ENCODE measurements around the gene PROB1.
A peak's percentile ranks its signal among the peaks of the same experiment; 100 is the strongest.
"Not testable (repeated sequence)": the region's sequence is repeated elsewhere in the genome, so short reads cannot be mapped to it uniquely, and the experiment has no call there.

PROB1 gene

DNA sequence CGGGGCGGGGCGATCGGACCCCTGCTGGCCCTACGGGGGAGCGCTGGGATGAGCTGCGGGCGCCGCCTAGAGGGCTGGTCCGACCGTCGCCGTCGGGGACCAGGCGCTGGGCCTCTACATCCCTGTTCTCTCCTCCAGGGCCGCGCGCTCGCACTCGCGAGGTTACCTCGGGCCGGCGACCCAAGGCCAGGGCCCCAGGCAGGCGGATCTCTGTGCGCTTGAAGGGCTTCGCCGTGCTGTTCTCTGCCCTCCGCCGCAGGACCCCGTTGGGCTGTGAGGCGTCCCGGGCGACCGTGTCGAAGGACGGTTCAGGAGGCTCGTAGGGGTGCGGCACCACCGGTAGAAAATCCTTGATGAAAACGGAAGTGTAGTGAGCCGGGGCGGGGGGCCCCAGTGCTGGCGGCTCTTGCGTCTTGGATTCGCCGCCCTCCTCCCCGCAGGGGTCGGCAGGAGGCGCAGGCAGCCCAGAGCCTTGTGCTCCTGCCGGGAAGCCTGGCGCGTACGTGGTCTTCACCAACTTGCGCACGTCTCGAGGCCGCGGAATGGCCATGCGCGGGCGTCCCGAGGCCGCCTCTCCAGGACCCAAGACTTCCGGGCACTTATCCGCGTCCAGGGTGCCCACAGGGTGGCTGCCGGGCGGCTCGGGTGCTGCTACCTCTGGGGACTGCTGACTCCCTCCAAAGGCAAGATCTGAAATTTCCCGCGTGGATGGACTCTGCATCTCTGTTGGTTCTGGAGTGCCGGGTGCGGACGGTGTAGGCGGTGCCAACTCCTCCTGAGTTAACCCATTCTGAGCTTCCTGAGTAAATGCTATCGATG, 2.0 kb downstream of the PROB1 start:
- H3K4me3 Mint-ChIP-seq: peak overlapping the region; percentile 80
- H3K27me3 Mint-ChIP-seq: peaks cover 75% of the 10 kb centered on the region
- H3K27ac Mint-ChIP-seq: peak overlapping the region; percentile 80
- no peaks in the 10 kb centered on the region for H3K9me3 Mint-ChIP-seq
- intact Hi-C loops (cut with micrococcal nuclease): loop anchor here (5.0 kb wide), 1 partner anchor 51 kb away; the partner anchor contains the start of gene PAIP2
- no peaks in the 10 kb centered on the region for H3K36me3 Mint-ChIP-seq (ENCODE audit: low read depth)
- H3K4me1 Mint-ChIP-seq (ENCODE audit: low read depth): peaks cover 56% of the 10 kb centered on the region

DNA sequence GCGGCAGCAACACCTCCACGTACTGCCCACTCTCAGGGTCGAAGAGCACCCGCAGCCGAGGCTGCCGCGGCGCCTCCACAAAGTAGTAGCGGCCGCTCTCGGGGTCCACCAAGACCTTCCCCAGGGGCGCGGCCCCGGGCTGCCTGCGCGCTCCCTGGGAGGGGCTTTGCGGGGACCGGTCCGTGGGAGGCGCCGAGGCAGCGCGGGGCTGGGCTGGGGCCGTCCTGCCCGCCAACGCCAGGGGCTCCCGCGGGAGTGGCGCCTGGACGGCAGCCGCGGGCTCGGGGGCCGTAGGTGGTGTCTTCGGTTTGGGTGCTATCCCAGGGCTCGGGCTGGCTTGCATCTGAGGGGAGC, 2.6 kb downstream of the PROB1 start:
- H3K36me3 Mint-ChIP-seq (ENCODE audit: low read depth): no peaks in the 10 kb centered on the region
- H3K9me3 Mint-ChIP-seq: no peaks in the 10 kb centered on the region
- intact Hi-C loops (cut with micrococcal nuclease): loop anchor here (5.0 kb wide), 1 partner anchor 50 kb away; the partner anchor contains the start of gene PAIP2
- H3K27ac Mint-ChIP-seq: peak overlapping the region; percentile 80
- peaks cover 77% of the 10 kb centered on the region for H3K27me3 Mint-ChIP-seq
- H3K4me3 Mint-ChIP-seq: peak overlapping the region; percentile 80
- H3K4me1 Mint-ChIP-seq (ENCODE audit: low read depth): peaks cover 53% of the 10 kb centered on the region

DNA sequence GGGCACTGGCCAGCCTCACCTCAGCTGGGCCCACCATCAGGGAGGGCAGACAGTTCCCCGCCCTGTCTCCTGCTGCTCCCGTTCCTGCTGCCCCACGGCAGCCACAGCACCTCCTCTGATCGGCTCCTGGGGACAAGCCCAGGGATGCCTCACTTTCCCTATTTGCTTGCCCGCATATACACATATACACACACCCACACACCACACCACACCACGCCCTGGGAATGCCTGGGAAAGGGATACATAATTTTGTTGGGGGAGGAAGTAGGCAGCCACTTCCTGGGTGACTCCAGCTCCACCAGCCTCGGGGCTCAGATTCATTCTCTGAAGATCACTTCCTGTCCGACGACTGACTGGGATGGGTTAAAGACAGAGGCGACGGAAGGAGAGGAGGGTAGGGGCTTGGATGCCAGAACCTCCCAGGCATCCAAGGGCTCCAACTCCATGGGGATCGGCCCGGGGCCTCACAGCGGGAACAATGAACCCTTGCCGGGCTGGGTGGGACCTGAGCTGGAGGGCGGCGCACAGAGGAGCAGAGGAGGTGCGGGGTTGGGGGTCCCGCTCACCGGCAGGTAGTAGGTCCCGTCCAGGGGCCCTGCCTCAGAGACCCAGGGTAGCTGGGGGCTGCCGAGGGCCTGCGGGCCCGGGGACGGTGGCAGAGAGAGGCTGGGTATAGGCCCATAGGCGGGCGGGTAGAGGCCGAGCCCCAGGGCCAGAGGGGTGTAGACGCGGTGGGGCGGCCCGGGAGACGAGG, 3.2 kb downstream of the PROB1 start:
- intact Hi-C loops (cut with micrococcal nuclease): loop anchor here (5.0 kb wide), 1 partner anchor 49 kb away; the partner anchor contains the start of gene PAIP2
- H3K36me3 Mint-ChIP-seq (ENCODE audit: low read depth): no peaks in the 10 kb centered on the region
- H3K4me3 Mint-ChIP-seq: peak overlapping the region; percentile 75
- no peaks in the 10 kb centered on the region for H3K9me3 Mint-ChIP-seq
- peaks cover 77% of the 10 kb centered on the region for H3K27me3 Mint-ChIP-seq
- peak overlapping the region; percentile 60 for H3K27ac Mint-ChIP-seq
- peaks cover 47% of the 10 kb centered on the region for H3K4me1 Mint-ChIP-seq (ENCODE audit: low read depth)

DNA sequence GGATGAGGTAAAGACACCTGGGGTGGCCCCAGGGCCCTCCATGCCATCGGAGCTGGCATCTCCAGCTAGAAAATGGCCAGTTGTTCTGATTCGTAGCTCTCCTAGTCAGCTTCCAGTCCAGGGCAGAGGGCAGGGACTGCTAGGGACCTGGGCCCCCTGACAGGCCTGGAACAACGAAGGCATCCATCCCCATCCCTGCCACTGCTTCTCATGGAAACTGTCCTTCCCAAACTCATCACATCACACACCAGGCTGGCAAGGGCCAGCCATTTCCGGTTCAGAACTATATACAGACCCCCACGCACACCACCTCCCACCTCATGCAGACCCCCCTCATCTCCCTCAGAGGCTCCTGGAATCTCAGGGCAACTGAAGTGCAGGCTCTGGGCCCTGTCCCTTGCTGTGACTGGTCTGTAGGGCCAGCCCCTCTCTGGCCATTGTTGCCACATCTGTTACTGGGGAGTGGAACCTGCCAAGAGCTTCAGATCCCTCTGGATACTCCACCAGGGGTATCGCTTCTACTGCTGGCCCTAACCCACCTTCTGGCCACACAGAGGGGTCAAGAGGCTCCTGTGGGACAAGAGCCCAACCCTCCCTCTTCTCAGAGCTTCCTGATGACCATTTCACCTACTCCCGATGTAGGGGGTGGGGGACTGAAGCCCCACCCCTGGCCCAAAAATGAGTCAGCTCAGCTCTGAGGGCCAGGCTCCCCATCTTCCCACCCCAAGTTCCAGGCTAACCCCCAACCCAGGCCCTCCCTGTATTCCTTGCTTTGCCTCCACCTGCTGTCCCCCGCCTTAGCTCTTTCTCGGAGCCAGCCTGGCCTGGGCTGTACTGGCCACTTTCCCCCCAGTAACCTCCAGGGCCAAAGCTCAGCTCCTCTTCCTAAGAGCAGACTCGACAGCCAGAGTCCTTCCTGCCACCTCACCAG, 4.0 kb downstream of the PROB1 start:
- peaks cover 72% of the 10 kb centered on the region for H3K27me3 Mint-ChIP-seq
- H3K36me3 Mint-ChIP-seq (ENCODE audit: low read depth): no peaks in the 10 kb centered on the region

DNA sequence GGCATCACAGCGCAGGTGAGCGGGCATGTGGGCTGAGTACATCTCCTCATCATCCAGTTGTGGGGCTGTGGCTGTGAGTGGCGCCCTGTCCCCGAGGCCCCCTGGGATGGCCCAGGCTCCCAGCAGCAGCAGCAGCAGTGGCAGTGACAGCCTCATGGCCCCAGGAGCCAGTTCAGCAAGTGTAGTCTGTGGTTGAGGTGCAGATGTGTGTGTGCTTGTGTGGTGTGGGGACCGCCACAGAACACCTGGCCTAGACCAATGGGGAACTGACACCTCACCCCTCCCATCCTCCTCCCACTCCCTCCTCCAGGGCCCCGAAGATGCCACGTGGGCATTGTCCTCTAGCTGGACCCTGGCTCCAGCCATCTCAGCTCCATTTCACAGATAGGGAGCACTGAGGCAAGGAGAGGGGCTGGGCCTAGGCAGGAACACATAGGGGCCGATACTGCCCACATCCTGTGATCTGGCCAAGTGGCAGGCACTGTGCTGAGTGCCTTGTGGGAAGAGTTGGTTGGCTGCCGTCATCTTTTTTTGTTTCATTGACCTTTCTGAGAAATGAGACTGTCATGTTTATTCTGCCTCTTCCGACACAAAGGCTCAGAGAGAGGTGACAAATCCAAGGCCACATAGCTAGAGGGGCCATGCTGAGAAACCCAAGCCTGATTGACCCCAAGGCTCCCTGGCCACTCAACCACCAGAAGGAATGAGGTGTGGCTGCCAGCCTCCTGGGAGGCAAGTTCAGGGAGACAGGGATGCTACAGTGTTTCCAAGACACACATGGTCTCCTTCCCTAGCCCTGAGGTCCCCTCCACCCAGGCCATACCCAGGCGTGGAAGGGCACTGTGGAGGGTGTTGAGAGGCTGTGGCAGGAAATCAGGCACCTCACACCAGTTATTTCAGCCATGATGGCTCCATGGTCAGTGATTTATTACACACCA, 4.9 kb downstream of the PROB1 start, which contains the start of gene MZB1:
MZB1 (minus strand) TSS at position 213 of the 938 bp plus-strand sequence; CDS start at position 156, 57 bp downstream.
- Mint-ChIP-seq H3K27me3 (peaks cover 63% of the 10 kb centered on the region), H3K27ac (no peak within 1 kb of the TSS), H3K4me1 (ENCODE audit: low read depth) (peaks cover 45% of the 10 kb centered on the region), H3K36me3 (ENCODE audit: low read depth) (no peaks in the 10 kb centered on the region), H3K9me3 (no peaks in the 10 kb centered on the region), H3K4me3 (no peak within 1 kb of the TSS)
- intact Hi-C loops (cut with micrococcal nuclease): loop anchor here (5.0 kb wide), 1 partner anchor 48 kb away; the partner anchor contains the start of gene PAIP2

More for the DNA sequence above, 4.0 kb downstream of the PROB1 start:
- Mint-ChIP-seq H3K4me1 (ENCODE audit: low read depth) (peaks cover 39% of the 10 kb centered on the region), H3K27ac (peak overlapping the region; percentile 60), H3K9me3 (no peaks in the 10 kb centered on the region), H3K4me3 (no peak overlapping the region)
- intact Hi-C loops (cut with micrococcal nuclease): loop anchor here (5.0 kb wide), 1 partner anchor 49 kb away; the partner anchor contains the start of gene PAIP2

DNA sequence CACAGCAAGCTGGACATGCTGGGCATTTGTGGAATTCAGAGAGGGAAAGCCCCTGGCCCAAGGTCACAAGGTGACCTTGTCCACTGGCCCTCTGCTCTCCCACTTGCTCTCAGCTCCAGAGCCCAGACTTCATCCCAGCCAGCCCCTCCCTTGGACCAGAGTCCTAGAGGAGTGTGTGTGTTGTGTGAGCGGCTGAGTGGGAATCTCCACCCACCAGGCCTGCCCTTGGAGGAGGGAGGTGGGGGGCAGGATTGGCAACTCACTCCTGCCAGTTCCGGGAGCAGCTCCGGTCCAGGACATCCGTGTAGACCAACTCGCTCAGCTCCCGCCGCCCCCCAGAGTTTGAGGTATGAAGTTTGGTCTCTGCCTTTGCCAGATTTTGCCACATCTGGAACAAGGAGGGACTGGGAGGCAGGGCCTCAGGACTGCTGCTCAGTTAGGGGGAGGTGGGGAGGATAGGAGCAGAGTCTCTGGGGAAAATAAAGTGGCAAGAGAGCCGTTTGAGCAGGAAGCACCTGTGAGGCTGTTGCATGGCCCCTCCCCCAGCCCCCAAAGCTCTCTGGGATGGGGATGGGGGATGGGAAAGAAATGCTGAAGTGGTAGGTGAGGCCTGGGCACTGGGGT, 6.6 kb downstream of the PROB1 start:
- intact Hi-C loops (cut with micrococcal nuclease): no loop called here
- Mint-ChIP-seq H3K4me1 (ENCODE audit: low read depth) (peaks cover 51% of the 10 kb centered on the region), H3K9me3 (no peaks in the 10 kb centered on the region), H3K4me3 (no peak overlapping the region), H3K27me3 (peaks cover 49% of the 10 kb centered on the region), H3K36me3 (ENCODE audit: low read depth) (no peaks in the 10 kb centered on the region), H3K27ac (no peak overlapping the region)

DNA sequence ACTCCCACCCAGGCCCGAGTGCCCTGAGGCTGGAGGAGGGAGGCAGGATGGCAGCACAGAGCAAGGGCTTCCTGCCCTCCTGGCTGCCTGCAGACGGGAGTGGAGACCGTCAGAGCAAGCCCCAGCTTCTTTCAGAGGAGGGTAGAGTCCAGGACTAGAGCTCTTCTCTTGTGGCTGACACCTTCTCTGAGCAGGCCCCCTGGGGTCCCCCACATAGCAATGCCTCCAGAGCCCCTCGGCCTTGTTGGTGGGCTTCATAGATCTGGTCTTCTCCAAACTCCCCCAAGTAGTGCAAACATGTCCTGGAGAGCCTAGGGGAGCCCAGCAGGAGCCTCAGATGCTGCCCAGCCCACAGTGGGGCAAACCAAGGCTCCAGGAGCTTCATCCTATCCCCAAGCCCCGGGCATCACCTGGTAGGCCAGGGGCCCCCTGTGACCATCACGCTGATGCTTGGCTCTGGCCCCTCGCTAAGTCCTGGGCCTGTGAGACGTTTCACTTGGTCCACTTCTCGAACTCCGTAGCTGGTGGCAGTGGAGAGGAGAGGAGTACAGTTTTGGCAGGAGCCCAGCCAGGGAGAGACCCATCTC, 7.2 kb downstream of the PROB1 start:
- intact Hi-C loops (cut with micrococcal nuclease): no loop called here
- H3K27ac Mint-ChIP-seq: no peak overlapping the region
- no peak overlapping the region for H3K4me3 Mint-ChIP-seq
- H3K27me3 Mint-ChIP-seq: peaks cover 43% of the 10 kb centered on the region
- no peaks in the 10 kb centered on the region for H3K9me3 Mint-ChIP-seq
- peaks cover 45% of the 10 kb centered on the region for H3K4me1 Mint-ChIP-seq (ENCODE audit: low read depth)
- no peaks in the 10 kb centered on the region for H3K36me3 Mint-ChIP-seq (ENCODE audit: low read depth)

DNA sequence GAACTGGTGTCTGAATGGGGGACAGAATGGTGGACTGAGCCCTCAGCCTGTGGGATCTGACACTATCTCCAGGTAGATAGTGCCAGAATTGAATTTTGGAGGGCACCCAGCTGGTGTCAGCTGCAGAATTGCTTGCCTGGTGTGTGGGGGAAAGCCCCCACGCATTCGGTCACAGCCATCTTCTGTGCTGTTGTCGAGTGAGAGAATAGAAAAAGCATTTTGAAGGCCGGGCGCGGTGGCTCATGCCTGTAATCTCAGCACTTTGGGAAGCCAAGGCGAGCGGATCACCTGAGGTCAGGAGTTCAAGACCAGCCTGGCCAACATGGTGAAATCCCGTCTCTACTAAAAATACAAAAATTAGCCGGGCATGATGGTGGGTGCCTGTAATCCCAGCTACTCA, 7.9 kb downstream of the PROB1 start:
- H3K36me3 Mint-ChIP-seq (ENCODE audit: low read depth); H3K27ac Mint-ChIP-seq; H3K4me3 Mint-ChIP-seq; intact Hi-C loops (cut with micrococcal nuclease); H3K9me3 Mint-ChIP-seq: not testable (repeated sequence)
- peaks cover 37% of the 10 kb centered on the region for H3K27me3 Mint-ChIP-seq
- peaks cover 42% of the 10 kb centered on the region for H3K4me1 Mint-ChIP-seq (ENCODE audit: low read depth)

DNA sequence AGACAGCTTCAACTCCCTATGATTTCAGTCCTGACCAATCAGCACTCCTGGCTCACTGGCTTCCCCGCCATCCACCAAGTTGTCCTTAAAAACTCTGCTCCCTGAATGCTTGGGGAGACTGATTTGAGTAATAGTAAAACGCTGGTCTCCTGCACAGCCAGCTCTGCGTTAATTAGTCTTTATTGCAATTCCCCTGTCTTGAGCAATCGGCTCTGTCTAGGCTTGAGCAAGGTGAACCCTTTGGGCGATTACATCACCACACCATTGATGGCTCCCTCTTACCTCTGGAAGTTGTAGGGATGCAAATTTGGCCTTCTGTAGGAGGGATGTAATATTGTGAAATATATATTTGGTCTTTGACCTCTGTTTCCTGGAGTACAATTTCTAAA, 8.9 kb downstream of the PROB1 start:
- H3K27ac Mint-ChIP-seq: no peak overlapping the region
- H3K9me3 Mint-ChIP-seq: no peaks in the 10 kb centered on the region
- H3K4me1 Mint-ChIP-seq (ENCODE audit: low read depth): peaks cover 33% of the 10 kb centered on the region
- intact Hi-C loops (cut with micrococcal nuclease): no loop called here
- no peaks in the 10 kb centered on the region for H3K36me3 Mint-ChIP-seq (ENCODE audit: low read depth)
- H3K4me3 Mint-ChIP-seq: no peak overlapping the region
- H3K27me3 Mint-ChIP-seq: peaks cover 28% of the 10 kb centered on the region

DNA sequence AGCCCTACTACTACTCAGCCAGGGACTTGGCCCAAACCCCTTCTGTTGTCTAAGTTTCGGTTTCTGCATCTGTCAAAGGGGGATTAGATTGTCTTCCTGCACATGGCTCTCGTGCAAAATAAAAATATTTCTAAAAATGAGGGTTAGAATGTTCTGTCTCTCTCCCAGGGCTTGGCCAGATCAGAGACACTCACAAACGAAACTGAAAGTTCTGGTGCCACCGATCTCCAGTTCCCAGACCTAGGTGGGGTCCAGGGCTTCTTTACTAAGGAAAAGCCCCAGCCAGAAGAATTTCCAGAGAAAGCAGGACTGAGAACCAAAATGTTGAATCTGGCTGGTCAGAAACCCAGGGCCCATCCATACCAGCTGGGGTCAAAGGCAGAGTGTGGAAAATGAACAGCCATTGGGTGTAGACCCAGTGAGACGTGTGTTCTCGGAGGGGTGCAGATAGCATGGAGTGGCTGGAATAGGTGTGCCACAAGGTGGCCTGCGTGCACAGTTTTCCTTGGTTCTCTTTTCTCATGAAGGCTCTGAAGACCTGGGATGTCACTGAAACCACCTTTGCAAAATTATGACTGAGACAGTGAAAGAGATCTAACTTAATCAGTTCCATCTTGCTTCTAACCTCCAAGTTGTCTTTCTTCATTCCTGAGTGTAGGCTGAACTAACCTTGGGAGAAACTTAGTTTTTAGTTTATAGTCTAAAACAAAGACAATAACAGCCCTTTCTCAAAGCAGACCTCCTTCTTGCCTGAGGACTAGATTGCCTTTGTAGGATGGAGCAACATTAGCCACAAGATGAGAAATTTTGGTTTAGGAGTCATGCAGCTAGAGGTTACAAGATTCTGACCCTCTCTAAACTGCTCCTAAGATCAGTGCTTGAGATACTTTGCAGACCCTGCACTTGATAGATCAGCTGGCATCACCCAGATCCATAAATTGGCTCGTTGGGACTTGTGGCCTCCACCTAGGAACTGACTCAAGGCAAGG, 9.5 kb downstream of the PROB1 start:
- Mint-ChIP-seq H3K27ac (peak overlapping the region; percentile 33), H3K4me3 (peak overlapping the region; percentile 69), H3K27me3 (peaks cover 24% of the 10 kb centered on the region), H3K4me1 (ENCODE audit: low read depth) (peaks cover 32% of the 10 kb centered on the region), H3K9me3 (no peaks in the 10 kb centered on the region), H3K36me3 (ENCODE audit: low read depth) (no peaks in the 10 kb centered on the region)
- intact Hi-C loops (cut with micrococcal nuclease): no loop called here

DNA sequence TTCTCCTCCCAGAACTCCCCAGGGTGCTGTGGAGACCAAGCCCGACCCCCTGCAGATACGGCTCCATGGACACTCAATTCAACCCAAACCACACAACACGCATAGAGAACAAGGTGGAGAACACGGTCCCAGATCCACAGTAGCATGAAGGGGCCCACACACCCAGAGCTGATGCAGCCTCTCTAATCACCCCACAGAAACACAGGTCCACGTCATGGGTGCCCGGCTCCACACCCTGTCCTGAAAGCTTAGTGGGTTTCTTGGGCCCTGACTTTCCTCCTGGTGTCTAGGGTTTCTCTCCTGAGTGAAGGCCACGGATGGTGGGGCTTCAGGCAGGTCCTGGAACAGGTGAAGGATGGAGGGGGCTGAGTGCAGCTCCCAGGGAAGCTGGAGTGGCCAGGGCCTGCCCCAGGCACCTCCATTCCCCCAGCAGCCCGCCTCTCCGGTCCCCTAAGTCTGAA, 10.3 kb downstream of the PROB1 start:
- Mint-ChIP-seq H3K27ac (peak overlapping the region; percentile 33), H3K4me1 (ENCODE audit: low read depth) (peaks cover 30% of the 10 kb centered on the region), H3K27me3 (peaks cover 18% of the 10 kb centered on the region), H3K4me3 (peak overlapping the region; percentile 69), H3K9me3 (no peaks in the 10 kb centered on the region), H3K36me3 (ENCODE audit: low read depth) (no peaks in the 10 kb centered on the region)
- intact Hi-C loops (cut with micrococcal nuclease): no loop called here
